ENCODE data around the gene RASGRP3.

Gene RASGRP3

DNA sequence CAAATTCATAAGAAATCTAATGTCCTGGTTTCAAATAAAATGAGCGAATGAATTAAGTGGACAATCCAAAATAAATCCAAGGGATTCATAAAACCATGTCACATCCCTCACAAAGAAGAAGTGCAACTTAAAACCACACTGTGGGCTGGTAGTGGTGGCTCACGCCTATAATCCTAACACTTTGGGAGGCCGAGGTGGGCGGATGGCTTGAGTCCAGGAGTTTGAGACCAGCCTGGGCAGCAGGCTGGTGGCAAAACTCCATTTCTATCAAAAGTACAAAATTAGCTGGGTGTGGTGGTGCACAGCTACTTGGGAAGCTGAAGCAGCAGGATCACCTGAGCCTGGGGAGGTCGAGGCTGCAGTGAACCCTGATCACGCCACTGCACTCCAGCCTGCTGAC lies 97.2 kb downstream of the RASGRP3 start:
- H3K27ac ChIP-seq = no peak overlapping the region
- DNase-seq (ENCODE audit: low spot score) = no peak
- TF ChIP-seq, protein P1, sequence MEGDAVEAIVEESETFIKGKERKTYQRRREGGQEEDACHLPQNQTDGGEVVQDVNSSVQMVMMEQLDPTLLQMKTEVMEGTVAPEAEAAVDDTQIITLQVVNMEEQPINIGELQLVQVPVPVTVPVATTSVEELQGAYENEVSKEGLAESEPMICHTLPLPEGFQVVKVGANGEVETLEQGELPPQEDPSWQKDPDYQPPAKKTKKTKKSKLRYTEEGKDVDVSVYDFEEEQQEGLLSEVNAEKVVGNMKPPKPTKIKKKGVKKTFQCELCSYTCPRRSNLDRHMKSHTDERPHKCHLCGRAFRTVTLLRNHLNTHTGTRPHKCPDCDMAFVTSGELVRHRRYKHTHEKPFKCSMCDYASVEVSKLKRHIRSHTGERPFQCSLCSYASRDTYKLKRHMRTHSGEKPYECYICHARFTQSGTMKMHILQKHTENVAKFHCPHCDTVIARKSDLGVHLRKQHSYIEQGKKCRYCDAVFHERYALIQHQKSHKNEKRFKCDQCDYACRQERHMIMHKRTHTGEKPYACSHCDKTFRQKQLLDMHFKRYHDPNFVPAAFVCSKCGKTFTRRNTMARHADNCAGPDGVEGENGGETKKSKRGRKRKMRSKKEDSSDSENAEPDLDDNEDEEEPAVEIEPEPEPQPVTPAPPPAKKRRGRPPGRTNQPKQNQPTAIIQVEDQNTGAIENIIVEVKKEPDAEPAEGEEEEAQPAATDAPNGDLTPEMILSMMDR (conservative IDR thresholded peaks at IDR 0.05; ENCODE audit: low read depth) = no peak
- ChIA-PET CTCF (no interaction called here), POLR2A (ENCODE audit: low non-redundant PET) (no interaction called here)

DNA sequence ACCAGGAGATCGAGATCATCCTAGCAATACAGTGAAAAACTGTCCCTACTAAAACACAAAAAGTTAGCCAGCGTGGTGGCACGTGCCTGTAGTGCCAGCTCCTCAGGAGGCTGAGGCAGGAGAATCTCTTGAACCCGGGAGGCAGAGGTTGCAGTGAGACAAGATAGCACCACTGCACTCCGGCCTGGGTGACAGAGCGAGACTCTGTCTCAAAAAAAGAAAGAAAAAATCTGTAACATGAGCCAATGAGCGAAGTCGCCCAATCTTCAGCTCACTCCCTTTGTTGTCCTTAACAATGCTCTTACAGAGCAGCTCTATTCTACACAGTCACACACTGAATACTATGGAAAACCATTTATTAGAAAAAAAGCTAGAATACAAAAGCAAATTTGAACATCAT lies 100.6 kb downstream of the RASGRP3 start:
- TF ChIP-seq, protein P1 (conservative IDR thresholded peaks at IDR 0.05; ENCODE audit: low read depth) = no peak
- no peak for DNase-seq (ENCODE audit: low spot score)
- POLR2A ChIA-PET (ENCODE audit: low non-redundant PET) = no interaction called here
- CTCF ChIA-PET = interaction anchor here (0.8 kb wide), 1 partner anchor 181 kb away, joined by 4 read pairs; no protein-coding TSS in a partner anchor
- H3K27ac ChIP-seq = no peak overlapping the region

DNA sequence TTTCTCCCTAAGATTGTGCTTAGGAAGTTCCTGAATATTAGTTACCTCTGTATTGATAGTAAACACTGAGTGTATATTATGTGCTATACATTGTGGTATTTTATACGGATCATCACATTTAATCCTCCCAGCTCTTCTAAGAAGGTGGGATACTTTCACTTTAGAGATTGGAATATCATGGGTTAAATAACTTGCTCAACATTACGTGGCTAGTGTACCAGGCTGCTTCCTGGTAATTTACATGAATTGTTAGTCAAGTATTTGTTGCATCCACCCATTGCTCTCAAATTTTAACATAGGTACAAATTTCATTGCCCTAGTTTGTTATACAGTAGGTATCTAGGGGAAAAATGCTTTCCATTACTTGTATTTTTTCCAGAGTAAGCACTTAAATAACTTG lies 101.2 kb downstream of the RASGRP3 start:
- POLR2A ChIA-PET (ENCODE audit: low non-redundant PET) = no interaction called here
- H3K27ac ChIP-seq = no peak overlapping the region
- DNase-seq (ENCODE audit: low spot score) = no peak
- TF ChIP-seq, protein P1 (conservative IDR thresholded peaks at IDR 0.05; ENCODE audit: low read depth) = no peak
- CTCF ChIA-PET = interaction anchor here (0.8 kb wide), 1 partner anchor 182 kb away, joined by 4 read pairs; no protein-coding TSS in a partner anchor

- CTCF ChIA-PET = interaction anchor here (0.5 kb wide), 1 partner anchor 637 kb away, joined by 3 read pairs; no protein-coding TSS in a partner anchor
- POLR2A ChIA-PET (ENCODE audit: low non-redundant PET) = interaction anchor here (0.6 kb wide), 1 partner anchor 21 kb away, joined by 7 read pairs; no protein-coding TSS in a partner anchor
- DNase-seq (ENCODE audit: low spot score) = no peak
- TF ChIP-seq, protein P1 (conservative IDR thresholded peaks at IDR 0.05; ENCODE audit: low read depth) = no peak
- H3K27ac ChIP-seq = no peak overlapping the region
Measured at GRCh38 chr2:33579227-33579626, 102.8 kb downstream of the RASGRP3 start.

DNA sequence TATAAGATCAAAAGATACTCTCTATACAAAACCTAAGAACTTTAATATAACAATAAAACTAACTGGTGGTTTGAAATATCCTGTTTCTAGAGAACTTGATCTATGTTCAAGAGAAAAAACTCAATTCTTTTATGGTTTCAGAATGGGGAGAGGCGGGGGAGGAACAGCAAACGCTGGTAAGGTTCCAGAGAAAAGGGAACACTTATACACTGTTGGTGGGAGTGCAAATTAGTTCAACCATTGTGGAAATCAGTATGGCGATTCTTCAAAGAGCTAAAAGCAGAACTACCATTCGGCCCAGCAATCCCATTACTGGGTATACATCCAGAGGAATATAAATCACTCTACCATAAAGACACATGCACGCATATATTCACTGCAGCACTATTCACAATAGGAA lies 105.4 kb downstream of the RASGRP3 start:
- POLR2A ChIA-PET (ENCODE audit: low non-redundant PET) = no interaction called here
- CTCF ChIA-PET = no interaction called here
- no peak for DNase-seq (ENCODE audit: low spot score)
- H3K27ac ChIP-seq = no peak overlapping the region
- TF ChIP-seq, protein P1 (conservative IDR thresholded peaks at IDR 0.05; ENCODE audit: low read depth) = no peak

- TF ChIP-seq, protein P1 (conservative IDR thresholded peaks at IDR 0.05; ENCODE audit: low read depth) = peak; percentile 88
- ChIA-PET CTCF (interaction anchor here (0.6 to 1.3 kb wide), 5 partner anchors 10 to 549 kb away, joined by 3 to 5 read pairs (median 3); no protein-coding TSS in a partner anchor), POLR2A (ENCODE audit: low non-redundant PET) (no interaction called here)
- no peak overlapping the region for H3K27ac ChIP-seq
- no peak for DNase-seq (ENCODE audit: low spot score)
Measured at GRCh38 chr2:33583194-33583938, 106.9 kb downstream of the RASGRP3 start.

All from RWPE1 (cell line).